Activated CD8-positive, alpha-beta memory T cell treated with anti-CD3 and anti-CD28 coated beads, Interleukin-2, amount 50 U/mL, for 24 hours (primary cell): ENCODE measurements around the gene BANP.
"Not testable (repeated sequence)": the region's sequence is repeated elsewhere in the genome, so short reads cannot be mapped to it uniquely, and the experiment has no call there.

Experiments used
- DNase-seq: peaks from one replicate; pipeline ENCODE4 v3.0.0-alpha.2; 2020; ENCODE audit errors: extremely low read depth

Gene BANP

GRCh38 chr16:88065747-88066142 is 114.5 kb downstream of the BANP start:
- DNase-seq: no peak

GRCh38 chr16:88066234-88066633 is 115.0 kb downstream of the BANP start:
- DNase-seq: no peak

GRCh38 chr16:88066680-88067529 is 115.7 kb downstream of the BANP start:
- no peak for DNase-seq

GRCh38 chr16:88067530-88068411 is 116.5 kb downstream of the BANP start:
- no peak for DNase-seq

GRCh38 chr16:88068476-88069396 is 117.5 kb downstream of the BANP start:
- no peak for DNase-seq

- DNase-seq: no peak
These were observed 118.3 kb downstream of the BANP start for GRCh38 chr16:88069397-88070168.

- DNase-seq: no peak
These were observed 119.1 kb downstream of the BANP start for GRCh38 chr16:88070341-88070740.

GRCh38 chr16:88070989-88071625 is 119.9 kb downstream of the BANP start:
- DNase-seq: no peak

GRCh38 chr16:88071908-88072307 is 120.7 kb downstream of the BANP start:
- DNase-seq: no peak

- DNase-seq: no peak
These were observed 121.4 kb downstream of the BANP start for GRCh38 chr16:88072571-88073001.

- no peak for DNase-seq
These were observed 122.0 kb downstream of the BANP start for GRCh38 chr16:88073201-88073721.

GRCh38 chr16:88074041-88074440 is 122.8 kb downstream of the BANP start:
- DNase-seq: no peak

GRCh38 chr16:88076211-88076931 is 125.1 kb downstream of the BANP start:
- no peak for DNase-seq

GRCh38 chr16:88076932-88077320 is 125.7 kb downstream of the BANP start:
- not testable (repeated sequence) for DNase-seq

GRCh38 chr16:88077328-88078108 is 126.3 kb downstream of the BANP start:
- no peak for DNase-seq

GRCh38 chr16:88078111-88078775 is 127.0 kb downstream of the BANP start:
- DNase-seq: no peak

GRCh38 chr16:88083582-88083981 is 132.3 kb downstream of the BANP start:
- DNase-seq: no peak

GRCh38 chr16:88084881-88085280 is 133.6 kb downstream of the BANP start:
- DNase-seq: no peak
